Trophoblast cell (in vitro differentiated cells and primary cell): ENCODE measurements around the gene SLC1A7.

Experiments used
- DNase-seq, 2 donors: peaks; one replicate each; pipeline ENCODE4 v3.0.0-alpha.2; 2016
- H2AFZ ChIP-seq: 2 replicates; pipeline ENCODE4 v1.6.1; 2013; ENCODE audit warnings: low read length, moderate library complexity, mild to moderate bottlenecking; ENCODE audit not compliant: insufficient read depth, poor library complexity
- H2AK5ac ChIP-seq: 2 replicates; pipeline ENCODE4 v1.6.1; 2013; ENCODE audit warnings: mild to moderate bottlenecking, low read length
- H2BK120ac ChIP-seq: 2 replicates; pipeline ENCODE4 v1.6.1; 2013; ENCODE audit warnings: low read length, mild to moderate bottlenecking, moderate library complexity; ENCODE audit not compliant: insufficient read depth, poor library complexity
- H2BK12ac ChIP-seq: 2 replicates; pipeline ENCODE4 v1.6.1; 2013; ENCODE audit warnings: mild to moderate bottlenecking, low read length, moderate library complexity
- H2BK5ac ChIP-seq: 2 replicates; pipeline ENCODE4 v1.6.1; 2013; ENCODE audit warnings: low read length, low read depth, moderate library complexity, mild to moderate bottlenecking; ENCODE audit not compliant: poor library complexity
- H3K14ac ChIP-seq: 2 replicates; pipeline ENCODE4 v1.6.1; 2013; ENCODE audit warnings: mild to moderate bottlenecking, low read length
- H3K18ac ChIP-seq: 2 replicates; pipeline ENCODE4 v1.6.1; 2013; ENCODE audit warnings: mild to moderate bottlenecking, low read length
- H3K23ac ChIP-seq: 2 replicates; pipeline ENCODE4 v1.6.1; 2013; ENCODE audit warnings: low read length
- H3K27ac ChIP-seq: 2 replicates; pipeline ENCODE4 v1.5.1; 2013; ENCODE audit warnings: low read depth, mild to moderate bottlenecking, inconsistent platforms, low read length, moderate library complexity
- H3K27me3 ChIP-seq: 2 replicates; pipeline ENCODE4 v1.6.1; 2013; ENCODE audit warnings: inconsistent platforms, mild to moderate bottlenecking, low read length, moderate library complexity; ENCODE audit not compliant: insufficient read depth
- H3K36me3 ChIP-seq, 2 experiments: 1 replicate in 1 of 2; 2 replicates in 1 of 2; pipeline ENCODE4 v1.6.1; 2013; ENCODE audit warnings: low read length in 2 of 2, mild to moderate bottlenecking in 2 of 2, moderate library complexity in 1 of 2; ENCODE audit not compliant: insufficient read depth in 2 of 2, control insufficient read depth in 1 of 2
- H3K4ac ChIP-seq: 2 replicates; pipeline ENCODE4 v1.6.1; 2013; ENCODE audit warnings: low read depth, mild to moderate bottlenecking, low read length, moderate library complexity
- H3K4me1 ChIP-seq, 2 experiments: 1 replicate in 1 of 2; 2 replicates in 1 of 2; pipeline ENCODE4 v1.6.1; 2013; ENCODE audit warnings: low read length in 2 of 2, mild to moderate bottlenecking in 2 of 2, moderate library complexity in 1 of 2; ENCODE audit not compliant: insufficient read depth in 2 of 2, control insufficient read depth in 1 of 2
- H3K4me2 ChIP-seq: 2 replicates; pipeline ENCODE4 v1.6.1; 2013; ENCODE audit warnings: inconsistent platforms, mild to moderate bottlenecking, low read length, moderate library complexity
- H3K4me3 ChIP-seq: 2 replicates; pipeline ENCODE4 v1.5.1; 2013; ENCODE audit warnings: mild to moderate bottlenecking, low read depth, low read length, inconsistent platforms
- H3K79me1 ChIP-seq: one replicate; pipeline ENCODE4 v1.6.1; 2013; ENCODE audit warnings: low read length
- H3K79me2 ChIP-seq: 2 replicates; pipeline ENCODE4 v1.6.1; 2013; ENCODE audit warnings: low read length, mild to moderate bottlenecking; ENCODE audit not compliant: control insufficient read depth, insufficient read depth, poor library complexity
- H3K9ac ChIP-seq: 2 replicates; pipeline ENCODE4 v1.6.1; 2013; ENCODE audit warnings: mild to moderate bottlenecking, low read length
- H3K9me3 ChIP-seq: 2 replicates; pipeline ENCODE4 v1.6.1; 2013; ENCODE audit warnings: low read depth, mild to moderate bottlenecking, control low read depth, inconsistent platforms, low read length; ENCODE audit not compliant: insufficient read depth
- H4K12ac ChIP-seq: 2 replicates; pipeline ENCODE4 v1.6.1; 2013; ENCODE audit warnings: low read depth, mild to moderate bottlenecking, low read length, moderate library complexity
- H4K8ac ChIP-seq: 2 replicates; pipeline ENCODE4 v1.6.1; 2013; ENCODE audit warnings: low read depth, mild to moderate bottlenecking, low read length, moderate library complexity
- H4K91ac ChIP-seq: one replicate; pipeline ENCODE4 v1.6.1; 2013; ENCODE audit warnings: low read depth, mild to moderate bottlenecking, low read length, moderate library complexity
- WGBS: extraction: QIAGEN DNeasy Blood & Tissue Kit; methylation state at CpG from one replicate; pipeline ENCODE4 v1.1.7; 2013; ENCODE audit warnings: missing lambda C conversion rate; ENCODE audit not compliant: insufficient read length, insufficient coverage; ENCODE audit errors: extremely low coverage; 5-methylcytosine and 5-hydroxymethylcytosine counted together

Gene SLC1A7

DNA sequence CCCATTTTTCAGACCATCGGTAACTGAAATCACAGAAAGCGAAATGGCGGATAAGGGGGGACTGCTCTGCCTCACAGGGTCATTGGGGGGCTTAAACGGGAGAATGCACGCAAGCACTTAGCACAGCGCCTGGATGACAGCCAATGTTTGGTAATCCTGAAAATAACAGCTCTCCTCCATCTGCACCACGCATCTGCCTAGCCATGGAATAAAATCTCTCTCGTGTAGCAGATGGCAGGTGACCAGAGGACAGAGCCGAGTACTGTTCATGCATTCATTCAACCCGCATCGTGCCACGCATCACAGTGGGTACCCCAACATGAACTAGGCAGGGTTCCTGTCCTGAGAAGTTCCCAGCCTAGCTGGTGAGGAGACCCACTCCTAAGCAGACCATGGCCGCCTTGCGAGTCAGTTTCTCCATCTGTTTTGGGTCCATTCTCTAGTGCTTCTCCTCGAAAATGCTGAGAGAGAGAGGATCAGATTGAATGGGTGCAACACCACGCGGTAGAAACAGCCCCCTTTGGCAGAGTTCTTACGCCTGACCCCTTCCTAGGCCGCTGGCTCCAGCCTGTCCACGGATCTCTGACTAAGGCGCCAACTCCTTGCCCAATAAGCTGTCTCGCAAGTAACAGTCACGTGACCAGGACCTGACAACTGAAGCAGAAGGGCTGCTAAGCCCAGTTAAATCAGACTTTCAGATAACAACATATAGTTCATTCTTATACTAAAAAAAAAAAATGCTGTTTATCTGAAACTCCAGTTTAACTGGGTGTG, 7.3 kb downstream of the SLC1A7 start:
- Histone ChIP-seq H3K4me3 (no peak overlapping the region), H4K8ac (no peak overlapping the region), H2BK12ac (no peak overlapping the region), H3K9ac (no peak overlapping the region), H3K4ac (no peak overlapping the region), H3K4me1 (no peaks in the 10 kb centered on the region), H3K36me3 (no peaks in the 10 kb centered on the region), H3K79me2 (no peaks in the 10 kb centered on the region), H3K23ac (no peak overlapping the region), H3K27me3 (no peaks in the 10 kb centered on the region), H2BK5ac (no peak overlapping the region), H2BK120ac (no peak overlapping the region), H3K14ac (no peak overlapping the region), H2AK5ac (no peak overlapping the region), H4K91ac (no peak overlapping the region), H2AFZ (no peak overlapping the region), H3K4me2 (no peak overlapping the region), H3K27ac (no peak overlapping the region), H3K9me3 (no peaks in the 10 kb centered on the region), H3K79me1 (no peaks in the 10 kb centered on the region), H4K12ac (no peak overlapping the region), H3K18ac (no peak overlapping the region)
- DNase-seq: peak in 1 of 2 donors; percentile 44
- no CpG with 5 or more reads among the region's 23 CpGs for WGBS

GRCh38 chr1:53134042-53134485, 8.4 kb downstream of the SLC1A7 start:
- DNase-seq: no peak
- no peak overlapping the region for H3K14ac ChIP-seq
- H3K4me2 ChIP-seq: no peak overlapping the region
- H2BK12ac ChIP-seq: no peak overlapping the region
- H4K12ac ChIP-seq: no peak overlapping the region
- no peaks in the 10 kb centered on the region for H3K79me1 ChIP-seq
- H3K4me3 ChIP-seq: no peak overlapping the region
- H3K4ac ChIP-seq: no peak overlapping the region
- no peaks in the 10 kb centered on the region for H3K36me3 ChIP-seq
- no peaks in the 10 kb centered on the region for H3K4me1 ChIP-seq
- H4K8ac ChIP-seq: no peak overlapping the region
- no peaks in the 10 kb centered on the region for H3K27me3 ChIP-seq
- H4K91ac ChIP-seq: no peak overlapping the region
- no peak overlapping the region for H3K18ac ChIP-seq
- H3K23ac ChIP-seq: no peak overlapping the region
- H3K9me3 ChIP-seq: no peaks in the 10 kb centered on the region
- H2AK5ac ChIP-seq: no peak overlapping the region
- H3K9ac ChIP-seq: no peak overlapping the region
- H3K27ac ChIP-seq: no peak overlapping the region
- H2BK120ac ChIP-seq: no peak overlapping the region
- H3K79me2 ChIP-seq: no peaks in the 10 kb centered on the region
- no peak overlapping the region for H2AFZ ChIP-seq
- no CpG with 5 or more reads among the region's 7 CpGs for WGBS
- no peak overlapping the region for H2BK5ac ChIP-seq

GRCh38 chr1:53133261-53134041, 9.0 kb downstream of the SLC1A7 start:
- Histone ChIP-seq H3K4me1 (no peaks in the 10 kb centered on the region), H3K36me3 (no peaks in the 10 kb centered on the region), H3K4ac (no peak overlapping the region), H3K4me3 (no peak overlapping the region), H3K4me2 (no peak overlapping the region), H2BK120ac (no peak overlapping the region), H2BK5ac (no peak overlapping the region), H3K23ac (no peak overlapping the region), H3K14ac (no peak overlapping the region), H3K18ac (no peak overlapping the region), H2AFZ (no peak overlapping the region), H3K79me2 (no peaks in the 10 kb centered on the region), H3K9me3 (no peaks in the 10 kb centered on the region), H4K12ac (no peak overlapping the region), H3K79me1 (no peaks in the 10 kb centered on the region), H2BK12ac (no peak overlapping the region), H4K8ac (no peak overlapping the region), H4K91ac (no peak overlapping the region), H3K27me3 (no peaks in the 10 kb centered on the region), H3K27ac (no peak overlapping the region), H3K9ac (no peak overlapping the region), H2AK5ac (no peak overlapping the region)
- no peak for DNase-seq
- WGBS: no CpG with 5 or more reads among the region's 9 CpGs

- no peak overlapping the region for H3K18ac ChIP-seq
- H2BK120ac ChIP-seq: no peak overlapping the region
- no peak overlapping the region for H2AFZ ChIP-seq
- no peak overlapping the region for H3K4me2 ChIP-seq
- no peak overlapping the region for H4K8ac ChIP-seq
- H3K9ac ChIP-seq: no peak overlapping the region
- no peak overlapping the region for H3K23ac ChIP-seq
- H3K4ac ChIP-seq: no peak overlapping the region
- no peaks in the 10 kb centered on the region for H3K27me3 ChIP-seq
- no peak overlapping the region for H3K14ac ChIP-seq
- no peak for DNase-seq
- no peak overlapping the region for H3K4me3 ChIP-seq
- H2BK12ac ChIP-seq: no peak overlapping the region
- H3K4me1 ChIP-seq: no peaks in the 10 kb centered on the region
- no peak overlapping the region for H4K12ac ChIP-seq
- H3K79me1 ChIP-seq: no peaks in the 10 kb centered on the region
- H4K91ac ChIP-seq: no peak overlapping the region
- H2BK5ac ChIP-seq: no peak overlapping the region
- H3K36me3 ChIP-seq: no peaks in the 10 kb centered on the region
- no peaks in the 10 kb centered on the region for H3K9me3 ChIP-seq
- H3K27ac ChIP-seq: no peak overlapping the region
- no CpG with 5 or more reads among the region's 8 CpGs for WGBS
- no peaks in the 10 kb centered on the region for H3K79me2 ChIP-seq
- H2AK5ac ChIP-seq: no peak overlapping the region
These were observed 10.3 kb downstream of the SLC1A7 start for GRCh38 chr1:53132176-53132575.
